K562 (cell line): ENCODE data around the gene SLC22A23. TPM values are rescaled to one million over a fixed set of nuclear protein-coding genes. Genes with fewer than 3 reads are reported as not detected.

Experiments used
- ATAC-seq: fragments of 200-7000 bp; cut with Tn5 transposase; 3 replicates; pipeline ENCODE4 v1.9.1; 2020; ENCODE audit warnings: moderate library complexity
- BruUV-seq: library from RNA; stranded (reverse); fragments of 400-500 nt; replicated peaks from 2 replicates; lab custom pipeline; 2021; lab: Mats Ljungman, UMichigan
- CTCF ChIA-PET: fragments of 300-600 bp; formaldehyde crosslinking; extraction: SDS; loops from one replicate; lab custom pipeline; 2021; ENCODE audit warnings: low intra/inter-chr PET ratio; lab: Yijun Ruan, JAX
- POLR2A ChIA-PET: fragments of 300-600, 350-650 bp; sonication (Branson Sonifier 250); formaldehyde crosslinking; extraction: SDS; loops from one replicate; lab custom pipeline; 2021; ENCODE audit warnings: antibody characterized with exemption, inconsistent platforms; lab: Yijun Ruan, JAX
- DNase-seq, 4 experiments: peaks; one replicate each; pipeline versions ENCODE4 v3.0.0 to v3.0.0-alpha.2; 2011 to 2018; ENCODE audit warnings: low spot score in 3 of 4, mixed read lengths in 3 of 4; ENCODE audit errors: extremely low read depth in 1 of 4
- FAIRE-seq: peaks from 2 replicates; lab custom pipeline; 2011; peaks lifted over from hg19 to GRCh38; lab: Jason Lieb, UNC
- H2AFZ ChIP-seq: 2 replicates; pipeline ENCODE4 v1.6.0; 2011; ENCODE audit warnings: low read depth, low read length, control low read depth, inconsistent platforms
- H3K27ac ChIP-seq: fragments of 200-600 bp; 3 replicates; pipeline ENCODE4 v1.8.0; 2011; ENCODE audit warnings: low read depth, mild to moderate bottlenecking, control low read depth, inconsistent platforms, low read length, moderate library complexity, mixed read lengths; ENCODE audit errors: extremely low read depth
- H3K27me3 ChIP-seq, 2 experiments: fragments of 300-600 bp in 1 of 2; 2 replicates in 1 of 2; 3 replicates in 1 of 2; pipeline versions ENCODE4 v1.6.0 to v1.8.0; 2011; ENCODE audit warnings: inconsistent platforms in 2 of 2, low read length in 2 of 2, mild to moderate bottlenecking in 1 of 2, mixed read lengths in 1 of 2, moderate library complexity in 1 of 2; ENCODE audit not compliant: control insufficient read depth in 2 of 2, insufficient read depth in 2 of 2
- H3K36me3 ChIP-seq: fragments of 300-600 bp; 3 replicates; pipeline ENCODE4 v1.8.0; 2011; ENCODE audit warnings: mild to moderate bottlenecking, low read length, inconsistent platforms; ENCODE audit not compliant: control insufficient read depth, insufficient read depth
- H3K4me1 ChIP-seq, 2 experiments: fragments of 200-600 bp in 1 of 2; replicated peaks in 1 of 2; 2 replicates in 1 of 2; 3 replicates in 1 of 2; pipeline versions ENCODE4 v1.5.1 to v1.8.0; 2011; ENCODE audit warnings: inconsistent platforms in 2 of 2, low read length in 2 of 2, mild to moderate bottlenecking in 1 of 2, mixed read lengths in 1 of 2, moderate library complexity in 1 of 2; ENCODE audit not compliant: control insufficient read depth in 2 of 2, insufficient read depth in 2 of 2
- H3K4me2 ChIP-seq: 2 replicates; pipeline ENCODE4 v1.6.1; 2011; ENCODE audit warnings: low read length, control low read depth, inconsistent platforms, mixed read lengths; ENCODE audit not compliant: insufficient read depth
- H3K4me3 ChIP-seq: fragments of 200-600 bp; sonication (generic), shearing (Covaris generic); 2 replicates; pipeline ENCODE4 v1.5.1; 2016; ENCODE audit warnings: control low read depth, inconsistent platforms
- H3K79me2 ChIP-seq: fragments of 200-600 bp; 3 replicates; pipeline ENCODE4 v1.8.0; 2011; ENCODE audit warnings: low read length, inconsistent platforms; ENCODE audit not compliant: control insufficient read depth, insufficient read depth
- H3K9ac ChIP-seq, 2 experiments: 2 replicates each; pipeline versions ENCODE4 v1.6.0 to v1.6.1; 2011; ENCODE audit warnings: low read depth in 2 of 2, low read length in 2 of 2, control low read depth in 1 of 2, inconsistent platforms in 1 of 2, mild to moderate bottlenecking in 1 of 2, mixed read lengths in 1 of 2; ENCODE audit not compliant: insufficient read depth in 1 of 2
- H3K9me1 ChIP-seq: one replicate; pipeline ENCODE4 v1.6.0; 2011; ENCODE audit warnings: inconsistent platforms, mild to moderate bottlenecking, low read length, moderate library complexity; ENCODE audit not compliant: control insufficient read depth, insufficient read depth
- H3K9me3 ChIP-seq: replicated peaks from 2 replicates; pipeline ENCODE4 v1.5.1; 2011; ENCODE audit warnings: low read depth, low read length, inconsistent platforms; ENCODE audit not compliant: control insufficient read depth, insufficient read depth
- H4K20me1 ChIP-seq: replicated peaks from 2 replicates; pipeline ENCODE4 v1.6.1; 2011; ENCODE audit warnings: low read length, inconsistent platforms, mixed read lengths; ENCODE audit not compliant: control insufficient read depth, insufficient read depth
- CXXC5 ChIP-seq: fragments of 250-450 bp; sonication (Bioruptor Pico); IDR thresholded peaks from 2 replicates; pipeline ENCODE4 v1.8.0; 2022; ENCODE audit warnings: inconsistent platforms, mild to moderate bottlenecking, moderate library complexity
- ESRRA ChIP-seq: fragments of 450-650 bp; IDR thresholded peaks from 2 replicates; pipeline ENCODE4 v1.6.1; 2014; ENCODE audit warnings: low read depth, mild to moderate bottlenecking, moderate library complexity, borderline replicate concordance
- ETV6 ChIP-seq, 3 experiments: fragments of 150-350 bp in 1 of 3; sonication (generic) in 1 of 3; formaldehyde crosslinking in 1 of 3; IDR thresholded peaks; 2 replicates each; pipeline versions ENCODE4 v1.6.1 to v1.8.0; 2014 to 2022; ENCODE audit warnings: borderline replicate concordance in 2 of 3, low read depth in 2 of 3, antibody characterized with exemption in 1 of 3, low read length in 1 of 3, mild to moderate bottlenecking in 1 of 3, missing genetic modification reagents in 1 of 3
- HMG20A ChIP-seq: fragments of 450-650 bp; formaldehyde crosslinking; conservative IDR thresholded peaks from 2 replicates; pipeline ENCODE4 v1.4.0; 2020; ENCODE audit warnings: mild to moderate bottlenecking, mixed read lengths
- ZNF431 ChIP-seq: sonication (generic); formaldehyde crosslinking; IDR thresholded peaks from 2 replicates; pipeline ENCODE4 v1.8.0; 2022; ENCODE audit warnings: mild to moderate bottlenecking, missing genetic modification reagents
- WGBS: fragments of 100-300 bp; shearing (Covaris generic); methylation state at CpG from one replicate; pipeline ENCODE4 v1.1.6; 2016; ENCODE audit warnings: low coverage, mixed read lengths; ENCODE audit not compliant: insufficient coverage; ENCODE audit errors: missing lambda C conversion rate; 5-methylcytosine and 5-hydroxymethylcytosine counted together
- in situ Hi-C: fragments of 300-500 bp; cut with MboI; formaldehyde crosslinking; loops from 4 replicates; pipeline ENCODE4 v1.15.0; 2018; ENCODE audit warnings: inconsistent platforms, mixed read lengths
- intact Hi-C: fragments of 100-400 bp; cut with micrococcal nuclease; formaldehyde crosslinking; loops from 2 replicates; pipeline ENCODE4 v1.14.2; 2022
- polyA plus RNA-seq, 8 experiments: library from polyadenylated mRNA; depleted of rRNA in 4 of 8; stranded (reverse) in 5 of 8; unstranded in 3 of 8; fragments of >200 nt; fragmentation: Nextera tagmentation in 2 of 8; fragmentation: Illumina TruSeq in 1 of 8; extraction: Ambion mirVana in 2 of 8; extraction: Trizol in 1 of 8; gene quantifications; 2 replicates each; pipeline versions ENCODE4 v1.2.1 to v1.2.3, GENCODE V29; 2011 to 2014; ENCODE audit warnings: inconsistent platforms in 1 of 8, missing spikeins in 1 of 8
- total RNA-seq, 7 experiments: library from RNA; depleted of rRNA in 6 of 7; stranded (reverse); fragments of >200 nt in 6 of 7; fragmentation: Illumina TruSeq in 2 of 7; extraction: Trizol in 2 of 7; gene quantifications; 2 replicates each; pipeline versions ENCODE4 v1.2.1 to v1.2.3, GENCODE V29; 2011 to 2021; ENCODE audit warnings: low replicate concordance in 1 of 7

Gene SLC22A23
- total and polyA plus RNA-seq, 9 of the 15 experiments (the other 6 are each of a cell fraction or from before 2014, with no cell fraction given): 0.30 to 8.7 (median 2.5) TPM

GRCh38 chr6:3345836-3346235 is 111.0 kb downstream of the SLC22A23 start (continued):
- TF ChIP-seq CXXC5 (CRISPR knock-in tag) (no peak), ETV6 (IDR thresholded peaks at IDR 0.05; ENCODE audit: borderline replicate concordance in 1 of 2, low read depth in 2 of 2, low read length in 1 of 2) (no peak), ETV6 (CRISPR knock-in tag; IDR thresholded peaks at IDR 0.05; ENCODE audit: borderline replicate concordance) (no peak)

GRCh38 chr6:3343089-3343883 is 113.6 kb downstream of the SLC22A23 start:
- CTCF ChIA-PET: no interaction called here
- no peak for FAIRE-seq
- intact Hi-C loops (no loop called here), in situ Hi-C loops (no loop called here)
- no peak overlapping the region for H3K4me3 ChIP-seq
- H3K9me1 ChIP-seq: no peaks in the 10 kb centered on the region
- POLR2A ChIA-PET: interaction anchor here (0.6 to 1.1 kb wide), 3 partner anchors 8 to 15 kb away, joined by 3 read pairs; no protein-coding TSS in a partner anchor
- H4K20me1 ChIP-seq: no peaks in the 10 kb centered on the region
- no peak overlapping the region for H3K4me2 ChIP-seq
- H3K4me1 ChIP-seq: peaks cover 20 to 46% of the 10 kb centered on the region in 2 experiments
- no peak for DNase-seq
- H2AFZ ChIP-seq: no peak overlapping the region
- no peak overlapping the region for H3K27ac ChIP-seq
- H3K36me3 ChIP-seq: no peaks in the 10 kb centered on the region
- WGBS: 67% methylated on average over 14 of the region's 14 CpGs
- TF ChIP-seq ESRRA: peak; percentile 36; the same call in 1 of the 2 replicates
- TF ChIP-seq HMG20A: no peak
- no peak for TF ChIP-seq ZNF431
- H3K79me2 ChIP-seq: no peaks in the 10 kb centered on the region
- no peak for ATAC-seq
- H3K9ac ChIP-seq: no peak overlapping the region
- H3K9me3 ChIP-seq: no peaks in the 10 kb centered on the region
- no TSS peak for BruUV-seq
- H3K27me3 ChIP-seq: no peaks in the 10 kb centered on the region
